Stimulated activated CD4-positive, alpha-beta T cell treated with anti-CD3 and anti-CD28 coated beads, TNF-alpha, amount 100 ng/mL, for 24 hours (primary cell): ENCODE data around the gene CABCOCO1.

ENCODE experiments used
- DNase-seq, 3 experiments: peaks; one replicate each; pipeline ENCODE4 v3.0.0-alpha.2; 2020; ENCODE audit warnings: low read depth in 3 of 3

The CABCOCO1 gene

GRCh38 chr10:61784354-61785133, 121.8 kb downstream of the CABCOCO1 start:
- peak in 1 of 3 experiments; percentile 27 for DNase-seq

- DNase-seq = no peak
Measured at GRCh38 chr10:61785473-61786105, 122.9 kb downstream of the CABCOCO1 start.

- no peak for DNase-seq
Measured at GRCh38 chr10:61786728-61787127, 124.0 kb downstream of the CABCOCO1 start.

GRCh38 chr10:61787170-61787569, 124.4 kb downstream of the CABCOCO1 start:
- DNase-seq = no peak

GRCh38 chr10:61789031-61789430, 126.3 kb downstream of the CABCOCO1 start:
- no peak for DNase-seq

GRCh38 chr10:61791216-61791615, 128.5 kb downstream of the CABCOCO1 start:
- DNase-seq = no peak

GRCh38 chr10:61792097-61792716, 129.5 kb downstream of the CABCOCO1 start:
- DNase-seq = no peak

- no peak for DNase-seq
Measured at GRCh38 chr10:61792921-61793320, 130.2 kb downstream of the CABCOCO1 start.

- DNase-seq = no peak
Measured at GRCh38 chr10:61793760-61794703, 131.3 kb downstream of the CABCOCO1 start.

GRCh38 chr10:61795147-61795546, 132.4 kb downstream of the CABCOCO1 start:
- DNase-seq = no peak

GRCh38 chr10:61795551-61795950, 132.8 kb downstream of the CABCOCO1 start:
- no peak for DNase-seq

- no peak for DNase-seq
Measured at GRCh38 chr10:61796785-61797184, 134.1 kb downstream of the CABCOCO1 start.

GRCh38 chr10:61797304-61798153, 134.8 kb downstream of the CABCOCO1 start:
- DNase-seq = no peak

GRCh38 chr10:61798713-61799112, 136.0 kb downstream of the CABCOCO1 start:
- no peak for DNase-seq

GRCh38 chr10:61801484-61801883, 138.8 kb downstream of the CABCOCO1 start:
- DNase-seq = no peak

GRCh38 chr10:61803269-61803668, 140.5 kb downstream of the CABCOCO1 start:
- DNase-seq = no peak

- no peak for DNase-seq
Measured at GRCh38 chr10:61804414-61804813, 141.7 kb downstream of the CABCOCO1 start.

GRCh38 chr10:61805091-61805490, 142.4 kb downstream of the CABCOCO1 start:
- DNase-seq = no peak

GRCh38 chr10:61810263-61810662, 147.5 kb downstream of the CABCOCO1 start:
- no peak for DNase-seq

- no peak for DNase-seq
Measured at GRCh38 chr10:61812052-61812721, 149.5 kb downstream of the CABCOCO1 start.
